Upper lobe of left lung (tissue), 4 donors: Measurements from ENCODE around the gene UBE2D4.

Experiments
- EP300 ChIP-seq, 4 donors: sonication (generic); formaldehyde crosslinking; IDR thresholded peaks; one replicate each; pipeline ENCODE4 v1.5.1; 2017; ENCODE audit warnings: antibody characterized with exemption in 4 of 4, control low read depth in 2 of 4
- POLR2A ChIP-seq, 4 donors: fragments of 450-650 bp; IDR thresholded peaks; one replicate each; pipeline ENCODE4 v1.5.1; 2016 to 2017; ENCODE audit warnings: antibody characterized with exemption in 4 of 4, mild to moderate bottlenecking in 2 of 4
- POLR2AphosphoS5 ChIP-seq, 2 donors: sonication (generic); formaldehyde crosslinking; IDR thresholded peaks; one replicate each; pipeline ENCODE4 v1.5.1; 2017; ENCODE audit warnings: antibody characterized with exemption in 2 of 2
- TF ChIP-seq, protein P1 (sequence below), 6 experiments: fragments of 450-650 bp in 4 of 6; fragments of 200-600 bp in 2 of 6; sonication (generic) in 2 of 6; IDR thresholded peaks; one replicate each; pipeline ENCODE4 v1.5.1; 2016 to 2019; ENCODE audit warnings: antibody characterized with exemption in 6 of 6

- TF ChIP-seq, protein P1, sequence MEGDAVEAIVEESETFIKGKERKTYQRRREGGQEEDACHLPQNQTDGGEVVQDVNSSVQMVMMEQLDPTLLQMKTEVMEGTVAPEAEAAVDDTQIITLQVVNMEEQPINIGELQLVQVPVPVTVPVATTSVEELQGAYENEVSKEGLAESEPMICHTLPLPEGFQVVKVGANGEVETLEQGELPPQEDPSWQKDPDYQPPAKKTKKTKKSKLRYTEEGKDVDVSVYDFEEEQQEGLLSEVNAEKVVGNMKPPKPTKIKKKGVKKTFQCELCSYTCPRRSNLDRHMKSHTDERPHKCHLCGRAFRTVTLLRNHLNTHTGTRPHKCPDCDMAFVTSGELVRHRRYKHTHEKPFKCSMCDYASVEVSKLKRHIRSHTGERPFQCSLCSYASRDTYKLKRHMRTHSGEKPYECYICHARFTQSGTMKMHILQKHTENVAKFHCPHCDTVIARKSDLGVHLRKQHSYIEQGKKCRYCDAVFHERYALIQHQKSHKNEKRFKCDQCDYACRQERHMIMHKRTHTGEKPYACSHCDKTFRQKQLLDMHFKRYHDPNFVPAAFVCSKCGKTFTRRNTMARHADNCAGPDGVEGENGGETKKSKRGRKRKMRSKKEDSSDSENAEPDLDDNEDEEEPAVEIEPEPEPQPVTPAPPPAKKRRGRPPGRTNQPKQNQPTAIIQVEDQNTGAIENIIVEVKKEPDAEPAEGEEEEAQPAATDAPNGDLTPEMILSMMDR (IDR thresholded peaks at IDR 0.05), result no peak
- TF ChIP-seq POLR2AphosphoS5 (IDR thresholded peaks at IDR 0.05) (no peak), POLR2A (IDR thresholded peaks at IDR 0.05) (no peak), EP300 (IDR thresholded peaks at IDR 0.05) (no peak)
These were observed 45.6 kb upstream of the UBE2D4 start for GRCh38 chr7:43880596-43880995.
